ENCODE data around the gene FBXL7.

DNA sequence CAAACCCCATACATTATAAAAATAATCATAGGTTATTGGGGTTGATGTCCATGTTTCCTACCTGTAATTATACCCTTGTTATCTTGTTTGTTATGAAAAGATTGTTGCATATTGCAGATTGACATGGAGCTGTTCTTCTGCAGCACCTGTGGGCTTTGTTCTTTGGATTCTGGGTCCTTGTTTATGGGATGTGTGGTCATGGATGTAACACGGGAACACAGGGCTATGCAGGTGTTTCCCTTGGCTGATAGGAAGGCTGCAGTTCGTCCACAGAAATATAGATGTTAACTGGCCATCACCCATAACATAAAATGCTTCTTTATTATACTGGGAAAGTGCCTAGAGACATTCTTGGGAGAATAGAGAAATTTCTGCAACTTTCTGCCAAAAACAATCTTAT, 77.9 kb downstream of the FBXL7 start:
- TF ChIP-seq CTCF (conservative IDR thresholded peaks at IDR 0.05) (no peak), ZFX (IDR thresholded peaks at IDR 0.05) (no peak)

Measured in C4-2B (cell line).